ENCODE measurements around the gene GUCY2D. TPM values are rescaled to one million over a fixed set of nuclear protein-coding genes. Genes with fewer than 3 reads are reported as not detected.

GUCY2D gene
- total and polyA plus RNA-seq, 7 donors = not detected

DNA sequence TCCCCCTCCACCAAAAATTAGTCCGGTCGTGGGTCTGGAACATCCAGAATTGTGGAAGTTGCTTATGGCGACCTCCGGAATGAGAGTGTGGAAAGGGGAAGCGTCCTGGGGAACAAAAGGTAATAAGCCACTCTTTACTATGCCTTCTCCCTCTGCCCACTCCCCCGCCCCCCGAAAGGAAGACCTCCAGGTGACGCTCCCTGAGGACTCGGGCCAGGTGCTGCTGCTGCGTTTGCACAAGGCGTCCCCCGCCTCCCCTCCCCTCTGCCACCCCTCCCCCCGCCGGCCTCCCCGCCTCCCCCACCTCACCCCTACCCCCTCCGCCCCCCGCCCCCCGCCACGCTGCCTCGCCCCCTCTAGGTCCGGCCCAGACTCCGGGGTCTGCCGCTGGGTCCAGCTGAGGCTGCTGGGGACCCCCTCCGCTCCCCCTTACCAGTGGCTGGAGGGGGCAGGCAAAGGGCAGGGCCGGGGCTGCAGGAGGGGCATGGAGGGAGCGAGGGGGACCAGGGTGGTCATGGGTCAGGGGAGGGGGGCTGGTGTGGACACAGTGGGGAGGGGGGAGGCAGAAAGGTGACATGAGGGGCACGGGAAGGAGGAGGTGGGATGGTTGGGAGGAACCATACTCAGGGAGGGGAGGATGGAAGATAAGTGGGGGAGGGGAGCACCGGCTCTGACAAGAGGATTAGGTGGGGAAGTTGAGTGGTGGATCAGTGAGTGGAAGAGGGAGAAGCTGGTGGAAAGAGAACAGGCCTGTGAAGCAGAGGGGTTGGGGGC lies 61.5 kb downstream of the GUCY2D start:
- TF ChIP-seq, protein P1, sequence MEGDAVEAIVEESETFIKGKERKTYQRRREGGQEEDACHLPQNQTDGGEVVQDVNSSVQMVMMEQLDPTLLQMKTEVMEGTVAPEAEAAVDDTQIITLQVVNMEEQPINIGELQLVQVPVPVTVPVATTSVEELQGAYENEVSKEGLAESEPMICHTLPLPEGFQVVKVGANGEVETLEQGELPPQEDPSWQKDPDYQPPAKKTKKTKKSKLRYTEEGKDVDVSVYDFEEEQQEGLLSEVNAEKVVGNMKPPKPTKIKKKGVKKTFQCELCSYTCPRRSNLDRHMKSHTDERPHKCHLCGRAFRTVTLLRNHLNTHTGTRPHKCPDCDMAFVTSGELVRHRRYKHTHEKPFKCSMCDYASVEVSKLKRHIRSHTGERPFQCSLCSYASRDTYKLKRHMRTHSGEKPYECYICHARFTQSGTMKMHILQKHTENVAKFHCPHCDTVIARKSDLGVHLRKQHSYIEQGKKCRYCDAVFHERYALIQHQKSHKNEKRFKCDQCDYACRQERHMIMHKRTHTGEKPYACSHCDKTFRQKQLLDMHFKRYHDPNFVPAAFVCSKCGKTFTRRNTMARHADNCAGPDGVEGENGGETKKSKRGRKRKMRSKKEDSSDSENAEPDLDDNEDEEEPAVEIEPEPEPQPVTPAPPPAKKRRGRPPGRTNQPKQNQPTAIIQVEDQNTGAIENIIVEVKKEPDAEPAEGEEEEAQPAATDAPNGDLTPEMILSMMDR (IDR thresholded peaks at IDR 0.05) = no peak
- no peak overlapping the region for H3K27ac ChIP-seq
- no peaks in the 10 kb centered on the region for H3K9me3 ChIP-seq
- ATAC-seq (no peak), DNase-seq (no peak)
- intact Hi-C loops (cut with DNase I) = loop anchor here in 1 of 2 donors (5.0 kb wide), 1 partner anchor 48 kb away; no protein-coding TSS in a partner anchor
- H3K36me3 ChIP-seq (ENCODE audit: insufficient read depth in 1 of 2, low read depth in 1 of 2) = no peaks in the 10 kb centered on the region
- H3K4me3 ChIP-seq = no peak overlapping the region
- H3K27me3 ChIP-seq (ENCODE audit: insufficient read depth in 3 of 3, low read length in 2 of 3) = peaks cover 6 to 35% (median 10%) of the 10 kb centered on the region in 3 donors
- WGBS, 3 donors = 6 to 11% (median 7%) methylated on average over 22 to 28 of the region's 28 CpGs
- peaks cover 2% of the 10 kb centered on the region for H3K4me1 ChIP-seq

DNA sequence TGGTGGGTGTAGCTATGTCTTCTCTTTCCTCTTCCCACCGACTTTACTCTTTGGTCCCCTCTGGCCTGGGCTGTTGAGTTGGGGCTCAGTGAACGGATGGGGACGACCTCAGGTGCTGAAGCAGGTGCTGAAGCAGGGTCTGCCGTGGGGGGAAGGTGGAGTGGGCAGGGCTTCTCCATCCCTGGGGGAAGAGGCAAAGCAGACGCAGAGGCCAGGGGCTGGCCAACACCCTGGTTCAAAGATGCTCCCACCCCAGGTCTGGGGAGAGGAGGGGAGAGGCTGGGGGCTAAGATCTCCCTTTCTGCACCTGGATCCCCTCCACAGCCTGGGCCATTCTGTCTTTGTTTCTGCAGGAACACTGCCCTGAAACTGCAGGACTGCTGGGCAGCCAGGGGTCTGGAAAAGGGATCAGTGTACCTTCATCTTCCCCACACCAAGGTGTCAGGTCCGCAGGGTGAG lies 62.2 kb downstream of the GUCY2D start:
- Histone ChIP-seq H3K9me3 (no peaks in the 10 kb centered on the region), H3K4me3 (no peak overlapping the region), H3K4me1 (peaks cover 2% of the 10 kb centered on the region), H3K36me3 (ENCODE audit: insufficient read depth in 1 of 2, low read depth in 1 of 2) (no peaks in the 10 kb centered on the region), H3K27me3 (ENCODE audit: insufficient read depth in 3 of 3, low read length in 2 of 3) (peaks cover 6 to 32% (median 10%) of the 10 kb centered on the region in 3 donors), H3K27ac (no peak overlapping the region)
- TF ChIP-seq, protein P1 (IDR thresholded peaks at IDR 0.05) = no peak
- no peak for DNase-seq
- no peak for ATAC-seq
- WGBS, 3 donors = 40 to 51% (median 45%) methylated on average over 6 of the region's 6 CpGs
- intact Hi-C loops (cut with DNase I) = loop anchor here in 1 of 2 donors (5.0 kb wide), 1 partner anchor 48 kb away; no protein-coding TSS in a partner anchor

DNA sequence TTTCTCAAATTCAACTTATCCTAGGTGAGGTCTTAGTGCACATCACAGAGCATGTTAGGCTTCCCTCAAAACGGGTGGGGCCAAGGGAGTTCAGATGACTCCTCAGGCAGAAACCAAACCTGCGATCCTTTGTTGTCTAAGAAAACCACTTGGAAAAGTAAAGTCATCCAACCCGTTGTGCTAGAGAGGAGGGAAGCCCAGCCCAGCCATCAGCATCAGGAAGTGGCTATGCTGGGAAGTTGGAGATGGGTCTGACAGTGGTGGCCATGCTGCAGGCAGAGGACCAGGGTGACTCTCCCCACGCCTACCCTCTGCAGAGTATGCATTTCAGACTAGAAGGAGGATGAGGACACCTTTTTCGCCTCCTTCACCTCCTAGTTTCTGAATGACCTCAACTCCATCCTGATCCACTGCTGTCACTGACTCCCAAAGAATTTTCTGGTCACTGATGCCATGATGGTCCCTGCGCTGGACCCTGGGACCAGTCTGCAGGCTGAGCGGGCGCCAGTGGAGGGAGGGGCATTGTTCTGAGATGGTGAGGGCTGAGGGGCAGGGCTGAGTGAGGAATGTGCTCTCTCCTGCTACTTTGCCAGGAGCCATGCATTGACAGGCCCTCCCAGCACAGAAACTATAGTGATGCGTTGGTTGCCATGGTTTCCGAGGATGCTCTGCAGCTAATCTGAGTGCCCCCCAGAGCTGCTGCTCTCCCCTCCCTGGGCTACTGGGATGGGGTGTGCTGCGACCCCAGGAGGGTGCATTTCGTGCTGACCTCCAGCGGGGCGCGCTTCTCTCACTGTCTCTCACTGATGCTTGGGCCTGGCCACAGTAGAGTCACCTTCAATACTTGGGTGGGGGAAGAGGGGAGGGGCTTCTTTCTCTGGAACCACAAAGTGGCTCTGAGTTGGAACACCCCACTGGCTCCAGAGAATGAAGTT lies 64.7 kb downstream of the GUCY2D start:
- no peak for DNase-seq
- H3K9me3 ChIP-seq = no peaks in the 10 kb centered on the region
- H3K27me3 ChIP-seq (ENCODE audit: insufficient read depth in 3 of 3, low read length in 2 of 3) = peaks cover 0 to 30% (median 11%) of the 10 kb centered on the region in 3 donors
- H3K4me3 ChIP-seq = no peak overlapping the region
- no peak for ATAC-seq
- TF ChIP-seq, protein P1 (IDR thresholded peaks at IDR 0.05) = no peak
- 61 to 67% (median 61%) methylated on average over 15 of the region's 15 CpGs for WGBS, 3 donors
- H3K4me1 ChIP-seq = peaks cover 2% of the 10 kb centered on the region
- H3K36me3 ChIP-seq (ENCODE audit: insufficient read depth in 1 of 2, low read depth in 1 of 2) = no peaks in the 10 kb centered on the region
- intact Hi-C loops (cut with DNase I) = no loop called here
- H3K27ac ChIP-seq = no peak overlapping the region

DNA sequence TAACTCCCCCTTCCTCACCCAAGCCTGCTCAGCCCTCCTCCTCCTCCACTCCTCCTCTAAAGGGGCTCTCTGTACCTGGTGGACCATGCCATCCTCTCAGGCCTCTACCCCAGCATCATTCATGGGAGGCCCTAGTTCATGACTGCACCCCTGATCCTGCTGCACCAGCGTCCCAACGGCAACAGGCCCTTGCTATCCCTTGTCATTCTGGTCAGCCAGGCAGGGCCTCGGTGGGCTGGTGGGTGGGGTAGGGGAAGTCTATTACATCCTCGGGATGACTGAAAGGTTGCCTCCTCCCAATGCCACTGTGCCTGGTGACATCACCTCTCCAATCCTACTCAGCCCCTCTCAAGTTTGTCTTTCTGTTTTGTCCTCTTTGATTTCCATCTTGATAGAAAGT lies 65.4 kb downstream of the GUCY2D start:
- ATAC-seq (no peak), DNase-seq (no peak)
- no peak overlapping the region for H3K27ac ChIP-seq
- peaks cover 0 to 30% (median 13%) of the 10 kb centered on the region in 3 donors for H3K27me3 ChIP-seq (ENCODE audit: insufficient read depth in 3 of 3, low read length in 2 of 3)
- WGBS, 3 donors = 50 to 66% (median 61%) methylated on average over 3 to 4 of the region's 4 CpGs
- no peak overlapping the region for H3K4me3 ChIP-seq
- H3K9me3 ChIP-seq = no peaks in the 10 kb centered on the region
- H3K36me3 ChIP-seq (ENCODE audit: insufficient read depth in 1 of 2, low read depth in 1 of 2) = no peaks in the 10 kb centered on the region
- intact Hi-C loops (cut with DNase I) = no loop called here
- H3K4me1 ChIP-seq = peaks cover 7% of the 10 kb centered on the region
- TF ChIP-seq, protein P1 (IDR thresholded peaks at IDR 0.05) = no peak

Data from psoas muscle (tissue), 8 donors.